GM21360 (cell line): ENCODE measurements around the gene CDC14A.

Experiments used
- ATAC-seq: cut with Tn5 transposase; IDR thresholded peaks from one replicate; pipeline ENCODE4 v1.9.1; 2021; ENCODE audit warnings: mild to moderate bottlenecking, moderate library complexity; ENCODE audit not compliant: unreplicated experiment

Gene CDC14A

DNA sequence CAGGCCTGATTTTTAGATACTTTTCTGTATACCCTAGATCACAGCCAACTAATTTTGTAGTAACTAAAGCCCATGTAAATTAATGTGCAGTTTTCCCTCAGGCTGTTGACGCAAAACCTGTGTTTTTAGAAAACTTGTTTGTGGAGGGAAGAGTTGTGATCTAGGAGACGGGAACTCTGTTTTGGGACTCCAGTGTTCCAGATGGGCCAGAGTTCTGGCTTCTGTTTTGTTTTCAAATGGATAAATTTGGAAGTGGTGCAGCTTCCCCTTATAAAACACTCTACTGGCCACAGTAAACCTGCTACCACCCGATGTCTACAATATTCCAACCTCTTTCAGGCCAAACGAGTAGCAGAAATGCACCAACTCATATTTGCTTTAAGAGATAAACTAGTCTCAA, 172.0 kb downstream of the CDC14A start:
- no peak for ATAC-seq

DNA sequence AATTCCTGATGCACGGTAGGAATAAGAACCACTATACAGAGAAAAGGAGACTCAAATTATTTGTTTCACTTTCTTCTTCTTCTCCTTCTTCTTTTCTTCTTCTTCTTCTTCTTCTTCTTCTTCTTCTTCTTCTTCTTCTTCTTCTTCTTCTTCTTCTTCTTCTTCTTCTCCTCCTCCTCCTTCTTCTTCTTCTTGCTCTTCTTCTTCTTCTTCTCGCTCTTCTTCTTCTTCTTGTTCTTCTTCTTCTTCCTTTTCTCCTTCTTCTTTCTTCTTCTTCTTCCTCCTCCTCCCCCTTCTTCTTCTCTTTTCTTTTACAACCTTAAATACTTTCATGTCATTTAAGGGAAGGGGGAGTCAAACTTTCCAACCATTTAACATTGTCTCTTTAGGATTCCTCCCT, 174.6 kb downstream of the CDC14A start:
- no peak for ATAC-seq

DNA sequence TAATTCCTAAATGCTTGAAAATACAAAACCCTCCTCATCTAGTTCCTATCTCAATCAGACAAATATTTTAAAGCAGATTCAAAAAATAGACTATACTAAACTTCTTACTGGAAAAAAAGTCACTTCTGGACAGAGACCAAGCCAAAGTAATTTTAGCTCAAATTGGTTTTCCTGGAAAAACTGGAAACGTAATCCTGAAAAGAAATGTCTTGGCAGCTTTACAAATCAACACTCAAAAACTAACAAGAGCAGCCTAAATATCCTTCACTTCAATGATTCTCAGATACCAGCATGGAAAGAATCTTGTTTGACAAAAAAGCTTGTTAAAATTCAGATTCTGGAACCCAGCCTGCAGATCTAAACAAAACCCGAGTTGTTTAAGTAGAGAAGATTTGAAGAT, 176.6 kb downstream of the CDC14A start:
- ATAC-seq, result no peak

DNA sequence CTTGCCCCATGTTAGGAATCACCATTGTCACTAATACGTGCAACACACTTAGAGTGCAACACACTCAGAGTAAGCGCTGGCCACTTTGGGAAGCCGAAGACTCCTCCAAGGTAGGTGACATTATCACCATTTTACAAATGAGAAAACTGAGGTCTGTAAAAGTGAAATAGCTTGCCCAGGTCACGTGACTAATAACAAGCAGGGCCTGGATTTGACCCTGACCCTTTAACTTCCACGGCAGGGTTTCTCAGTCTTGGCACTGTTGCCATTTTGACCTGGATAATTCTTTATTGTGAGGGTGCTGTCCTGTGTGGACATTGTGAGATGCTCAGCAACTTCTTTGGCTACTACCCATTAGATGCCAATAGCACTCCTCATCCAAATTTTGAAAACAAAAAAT, 177.8 kb downstream of the CDC14A start:
- no peak for ATAC-seq

DNA sequence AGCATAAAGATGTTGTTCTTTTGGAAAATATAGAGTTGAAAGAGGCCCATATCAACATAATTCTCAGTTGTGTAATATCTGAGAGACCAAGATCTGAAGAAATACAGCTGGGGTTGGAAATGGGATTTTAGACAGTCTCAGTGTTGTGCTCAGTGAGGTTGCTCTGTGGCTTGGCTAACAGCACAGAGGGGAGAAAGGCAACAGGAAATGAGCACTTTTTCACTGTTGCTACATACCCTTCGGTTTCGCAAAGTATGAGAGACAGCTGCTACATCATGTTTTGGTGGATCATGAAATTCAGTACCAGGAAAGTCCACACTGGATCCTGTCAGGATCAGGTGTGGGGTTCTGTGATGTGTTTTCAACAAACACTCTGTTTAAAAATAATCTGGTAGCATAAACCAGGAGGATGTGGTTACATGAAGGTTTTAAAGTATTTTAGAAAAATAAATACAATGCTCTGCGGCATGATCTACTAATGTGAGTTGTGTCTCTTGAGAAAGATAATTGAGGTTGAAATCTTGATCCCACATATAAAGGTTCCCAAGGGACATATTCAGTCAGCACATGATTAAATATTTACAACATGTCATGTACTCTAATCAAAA, 178.7 kb downstream of the CDC14A start:
- peak; percentile 77 for ATAC-seq

DNA sequence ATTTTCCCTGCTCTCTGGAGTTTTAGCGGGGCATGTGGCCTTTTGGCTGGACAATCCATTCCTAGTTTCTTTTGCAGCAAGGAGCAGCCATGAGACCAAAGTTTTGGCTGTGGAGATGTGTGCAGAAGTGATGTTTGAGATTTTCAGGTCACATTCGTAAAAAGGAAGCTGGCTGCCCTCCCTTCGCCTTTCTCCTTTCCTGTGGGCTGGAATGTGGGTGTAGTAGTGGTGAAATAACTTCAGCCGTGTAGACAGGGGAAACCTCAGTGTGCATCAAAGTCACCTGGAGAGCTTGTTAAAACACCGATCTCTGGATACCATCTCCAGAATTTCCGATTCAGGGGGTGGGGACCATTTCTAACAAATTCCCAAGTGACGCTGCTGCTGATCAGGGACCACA, 180.3 kb downstream of the CDC14A start:
- no peak for ATAC-seq

DNA sequence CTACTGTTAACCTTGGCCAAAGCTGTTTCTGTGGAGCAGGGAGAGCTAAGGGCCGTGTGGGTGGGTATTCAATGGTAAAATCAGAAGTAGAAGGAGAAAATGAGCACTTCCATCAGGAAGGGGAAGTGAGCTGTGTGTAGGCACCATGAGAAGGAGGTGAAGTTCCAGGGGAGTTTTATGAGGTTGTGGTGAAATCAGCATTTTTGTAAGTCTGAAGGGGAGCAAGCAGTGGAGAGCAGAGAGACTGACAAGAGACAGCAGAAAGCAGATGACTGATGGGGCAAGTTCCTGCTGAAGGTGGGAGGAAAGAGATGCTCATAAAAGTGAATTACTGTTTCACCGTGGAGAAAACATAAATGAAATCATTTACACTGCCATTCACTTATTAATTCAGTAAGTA, 183.0 kb downstream of the CDC14A start:
- no peak for ATAC-seq

DNA sequence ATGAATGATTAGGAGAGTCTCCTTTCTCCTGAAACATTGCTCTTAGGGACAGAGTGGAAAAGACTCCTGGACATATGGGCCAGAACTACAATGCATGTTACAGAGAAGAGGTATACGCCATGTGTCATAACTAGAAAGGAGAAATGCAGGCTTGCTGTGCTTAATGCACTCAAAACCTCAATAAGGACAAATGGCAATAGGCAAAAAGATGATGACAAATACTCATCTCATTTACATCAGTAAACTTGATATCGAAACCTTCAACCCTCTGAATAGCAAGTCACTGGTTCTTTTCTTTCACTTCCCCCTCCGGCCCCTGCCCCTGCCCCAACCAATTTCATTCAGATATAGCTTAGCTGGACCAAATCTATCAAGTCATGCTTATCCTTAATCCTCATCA, 183.7 kb downstream of the CDC14A start:
- peak; percentile 78 for ATAC-seq

DNA sequence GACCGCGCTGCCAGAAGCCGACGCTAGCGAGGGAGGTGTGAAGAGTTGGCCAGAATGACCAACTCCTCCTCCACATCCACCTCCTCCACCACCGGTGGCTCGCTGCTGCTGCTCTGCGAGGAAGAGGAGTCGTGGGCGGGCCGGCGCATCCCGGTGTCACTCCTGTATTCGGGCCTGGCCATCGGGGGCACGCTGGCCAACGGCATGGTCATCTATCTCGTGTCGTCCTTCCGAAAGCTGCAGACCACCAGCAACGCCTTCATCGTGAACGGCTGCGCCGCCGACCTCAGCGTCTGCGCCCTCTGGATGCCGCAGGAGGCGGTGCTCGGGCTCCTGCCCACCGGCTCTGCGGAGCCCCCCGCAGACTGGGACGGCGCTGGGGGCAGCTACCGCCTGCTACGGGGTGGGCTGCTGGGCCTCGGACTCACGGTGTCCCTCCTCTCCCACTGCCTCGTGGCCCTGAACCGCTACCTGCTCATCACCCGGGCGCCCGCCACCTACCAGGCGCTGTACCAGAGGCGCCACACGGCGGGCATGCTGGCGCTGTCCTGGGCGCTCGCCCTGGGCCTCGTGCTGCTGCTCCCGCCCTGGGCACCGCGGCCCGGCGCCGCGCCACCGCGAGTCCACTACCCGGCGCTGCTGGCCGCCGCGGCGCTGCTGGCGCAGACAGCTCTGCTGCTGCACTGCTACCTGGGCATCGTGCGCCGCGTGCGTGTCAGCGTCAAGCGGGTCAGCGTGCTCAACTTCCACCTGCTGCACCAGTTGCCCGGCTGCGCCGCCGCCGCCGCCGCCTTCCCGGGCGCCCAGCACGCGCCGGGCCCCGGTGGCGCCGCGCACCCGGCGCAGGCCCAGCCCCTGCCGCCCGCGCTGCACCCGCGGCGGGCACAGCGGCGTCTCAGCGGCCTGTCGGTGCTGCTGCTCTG, 186.9 kb downstream of the CDC14A start:
- no peak for ATAC-seq

DNA sequence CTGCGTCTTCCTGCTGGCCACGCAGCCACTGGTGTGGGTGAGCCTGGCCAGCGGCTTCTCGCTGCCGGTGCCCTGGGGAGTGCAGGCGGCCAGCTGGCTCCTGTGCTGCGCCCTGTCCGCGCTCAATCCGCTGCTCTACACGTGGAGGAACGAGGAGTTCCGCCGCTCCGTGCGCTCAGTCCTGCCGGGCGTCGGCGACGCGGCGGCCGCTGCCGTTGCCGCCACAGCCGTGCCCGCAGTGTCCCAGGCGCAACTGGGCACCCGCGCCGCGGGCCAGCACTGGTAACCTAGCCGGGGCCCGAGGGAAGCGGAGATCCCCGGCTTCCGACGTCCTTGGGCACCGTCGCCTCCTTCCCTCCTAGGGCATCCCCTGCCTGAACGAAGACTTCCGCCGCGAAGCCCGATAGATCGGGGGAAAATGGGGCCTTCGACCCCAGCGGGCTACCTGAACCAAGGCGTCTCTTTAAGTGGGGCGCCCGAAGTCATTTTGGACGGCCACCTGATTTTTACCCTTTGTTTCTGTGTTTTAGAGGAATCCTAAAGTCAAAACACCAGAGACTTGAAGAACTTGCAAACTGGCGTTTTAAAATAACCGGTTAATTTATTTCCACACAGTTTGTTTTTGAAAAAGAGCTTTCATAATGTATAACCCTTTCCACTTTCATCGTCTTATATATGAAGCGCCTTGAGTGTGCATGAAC, 187.7 kb downstream of the CDC14A start:
- no peak for ATAC-seq

DNA sequence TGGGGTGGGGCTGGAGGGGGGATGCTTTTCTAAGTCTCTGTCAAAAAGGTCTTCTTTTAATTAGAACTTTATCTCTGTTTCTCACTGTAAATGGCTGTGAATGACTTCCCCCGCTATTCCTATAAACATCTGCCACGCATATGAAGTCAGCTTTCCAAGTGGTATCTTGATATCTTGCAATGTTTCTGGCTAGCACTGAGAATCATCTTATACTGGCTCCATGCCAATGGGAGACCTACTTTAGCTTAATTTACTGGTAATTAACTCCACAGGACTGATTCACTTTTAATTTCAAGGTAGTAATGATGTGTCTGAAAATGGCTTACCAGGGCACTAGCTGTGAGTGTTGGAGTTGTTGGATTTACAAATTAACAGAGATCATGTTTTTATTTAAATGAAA, 190.0 kb downstream of the CDC14A start:
- no peak for ATAC-seq

DNA sequence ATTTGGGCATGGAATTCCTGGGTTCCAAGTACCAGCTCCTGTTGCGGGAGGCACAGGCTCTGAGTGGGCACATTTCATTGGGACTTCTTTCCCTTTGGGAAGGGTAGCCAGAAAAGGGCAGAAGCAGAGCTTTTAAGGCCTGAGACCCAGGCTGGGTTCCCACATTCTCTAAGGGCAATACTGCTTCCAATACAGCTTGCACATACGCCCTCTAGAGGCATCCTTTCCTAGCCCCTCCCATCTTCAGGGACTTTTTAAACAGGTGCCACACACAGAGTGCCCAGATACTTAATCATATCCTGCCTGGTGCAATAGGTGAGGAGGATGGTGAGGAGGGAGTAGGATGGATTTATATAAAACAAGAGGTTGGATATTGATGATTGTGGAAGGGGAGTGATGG, 191.3 kb downstream of the CDC14A start:
- ATAC-seq, result peak; percentile 46

DNA sequence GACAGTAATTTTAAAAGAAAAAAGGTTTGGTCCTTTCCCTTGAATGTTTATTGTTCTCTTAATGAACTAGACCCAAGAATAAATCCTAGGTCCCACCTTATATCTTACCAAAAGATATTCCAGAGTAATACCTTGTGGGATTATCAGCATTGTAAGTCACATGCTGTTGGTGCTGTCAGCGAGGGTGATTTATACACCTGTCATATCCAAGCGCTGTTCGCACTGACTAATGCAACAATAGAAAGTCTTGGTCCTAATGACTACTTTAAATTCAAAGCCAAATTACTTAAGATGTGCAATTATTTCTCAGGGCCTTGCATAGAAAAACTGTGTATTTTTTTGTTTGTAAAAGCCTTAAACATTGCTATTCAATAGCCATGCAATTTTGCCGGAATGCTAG, 192.5 kb downstream of the CDC14A start:
- no peak for ATAC-seq

DNA sequence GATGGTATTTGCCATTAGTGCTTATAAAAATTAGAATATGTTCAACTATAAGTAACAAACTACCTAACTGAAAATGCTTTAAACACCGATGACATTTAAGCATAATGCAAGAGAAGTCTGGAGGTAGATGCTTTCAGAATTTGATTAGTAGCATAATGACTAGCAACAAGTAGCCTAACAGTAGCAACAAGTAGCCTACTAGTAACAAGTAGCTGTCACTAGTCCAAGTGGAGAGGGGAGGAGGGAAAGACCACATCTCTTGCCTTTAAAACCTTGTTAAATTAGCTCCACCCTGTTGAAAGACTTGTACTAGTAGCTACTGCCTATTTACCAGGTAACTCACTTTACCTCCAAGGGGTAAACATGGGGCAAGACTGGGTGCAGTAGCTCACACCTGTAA, 193.5 kb downstream of the CDC14A start:
- no peak for ATAC-seq

DNA sequence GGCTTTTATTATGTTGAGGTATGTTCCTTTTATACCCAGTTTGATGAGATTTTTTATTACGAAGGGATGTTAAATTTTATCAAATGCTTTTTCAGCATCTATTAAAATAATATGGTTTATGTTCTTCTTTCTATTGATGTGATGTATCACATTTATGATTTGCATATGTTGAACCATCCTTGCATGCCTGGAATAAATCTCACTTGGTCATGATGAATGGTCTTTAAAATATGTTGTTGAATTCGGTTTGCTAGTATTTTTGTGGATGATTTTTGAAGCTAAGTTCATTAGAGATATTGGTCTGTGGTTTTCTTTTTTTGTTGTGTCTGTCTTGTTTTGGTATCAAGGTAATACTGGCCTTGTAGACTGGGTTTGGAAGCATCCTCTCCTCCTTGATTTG, 199.7 kb downstream of the CDC14A start:
- ATAC-seq, result no peak

DNA sequence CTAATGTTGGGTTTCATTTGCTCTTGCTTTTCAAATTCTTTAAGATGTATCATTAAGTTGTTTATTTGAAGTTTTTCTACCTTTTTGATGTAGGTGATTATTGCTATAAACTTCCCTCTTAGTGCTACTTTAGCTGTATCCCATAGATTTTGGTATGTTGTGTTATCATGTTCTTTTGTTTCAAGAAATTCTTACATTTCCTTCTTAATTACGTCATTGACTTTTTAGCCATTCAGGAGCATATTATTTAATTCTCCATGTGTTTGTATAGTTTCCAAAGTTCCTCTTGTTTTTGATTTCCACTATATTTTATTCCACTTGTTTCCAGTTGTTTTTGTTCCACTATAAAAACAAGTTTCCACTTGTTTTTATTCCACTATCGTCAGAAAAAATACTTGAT, 200.6 kb downstream of the CDC14A start:
- ATAC-seq, result no peak

DNA sequence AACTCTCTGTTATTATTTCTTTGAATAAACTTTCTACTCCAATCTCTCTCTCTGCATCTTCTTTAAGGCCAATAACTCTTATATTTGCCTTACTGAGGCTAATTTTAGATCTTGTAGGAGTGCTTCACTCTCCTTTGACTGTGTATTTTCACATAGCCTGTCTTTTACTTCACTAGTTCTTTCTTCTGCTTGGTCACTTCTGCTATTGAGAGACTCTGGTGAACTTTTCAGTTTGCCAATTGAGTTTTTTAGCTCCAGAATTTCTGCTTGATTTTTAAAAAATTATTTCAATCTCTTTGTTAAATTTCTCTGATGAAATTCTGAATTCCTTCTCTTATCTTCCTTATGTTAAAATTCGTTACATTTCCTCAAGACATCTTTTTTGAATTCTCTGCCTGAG, 203.9 kb downstream of the CDC14A start:
- ATAC-seq, result no peak

DNA sequence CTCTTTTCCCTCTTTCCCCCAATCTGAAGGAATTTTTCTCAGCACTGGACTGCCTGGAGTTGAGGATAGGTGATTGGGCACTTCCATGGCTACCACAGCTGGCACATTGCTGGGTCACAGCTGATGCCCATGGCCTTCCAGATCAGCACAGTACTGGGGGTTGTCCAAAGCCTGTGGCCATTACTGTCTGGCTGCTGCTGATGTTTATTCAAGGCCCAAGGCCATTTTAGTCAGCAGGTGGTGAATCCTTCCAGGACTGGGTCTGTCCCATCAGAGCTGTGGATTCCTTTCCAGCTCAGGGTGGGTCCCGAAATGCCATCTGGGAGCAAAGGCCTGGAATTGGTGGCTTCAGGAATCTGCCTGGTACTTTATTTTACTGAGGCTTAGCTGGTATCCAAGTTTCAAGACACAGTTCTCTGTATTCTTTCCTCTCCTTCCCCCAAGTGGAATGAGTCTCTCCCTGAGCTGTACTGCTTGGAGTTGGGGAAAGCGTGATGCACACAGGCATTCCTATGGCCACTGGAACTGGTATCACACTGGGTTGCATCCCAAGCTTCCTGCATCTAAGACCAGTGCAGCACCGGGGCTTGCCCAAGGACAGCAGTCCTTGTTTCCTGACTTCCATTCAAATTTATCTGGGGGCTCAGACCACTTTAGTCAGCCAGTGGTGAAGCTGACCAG, 204.8 kb downstream of the CDC14A start:
- no peak for ATAC-seq

DNA sequence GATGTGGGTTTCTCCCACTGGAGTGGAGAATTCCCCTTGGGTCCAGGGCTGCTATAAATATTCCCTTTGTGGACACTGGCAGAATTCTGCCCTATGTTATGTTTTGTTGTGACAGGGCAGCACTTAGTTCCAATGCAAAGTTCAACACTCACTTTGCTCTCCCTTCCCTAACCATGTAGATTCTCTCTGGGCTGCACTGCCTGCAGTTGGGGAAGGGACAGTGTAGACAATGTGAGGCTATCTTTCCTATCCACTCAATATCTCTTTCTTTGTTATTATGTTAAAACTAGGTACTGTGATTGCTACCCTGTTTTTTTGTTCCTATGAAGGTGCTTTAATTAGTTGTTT, 205.3 kb downstream of the CDC14A start:
- no peak for ATAC-seq

DNA sequence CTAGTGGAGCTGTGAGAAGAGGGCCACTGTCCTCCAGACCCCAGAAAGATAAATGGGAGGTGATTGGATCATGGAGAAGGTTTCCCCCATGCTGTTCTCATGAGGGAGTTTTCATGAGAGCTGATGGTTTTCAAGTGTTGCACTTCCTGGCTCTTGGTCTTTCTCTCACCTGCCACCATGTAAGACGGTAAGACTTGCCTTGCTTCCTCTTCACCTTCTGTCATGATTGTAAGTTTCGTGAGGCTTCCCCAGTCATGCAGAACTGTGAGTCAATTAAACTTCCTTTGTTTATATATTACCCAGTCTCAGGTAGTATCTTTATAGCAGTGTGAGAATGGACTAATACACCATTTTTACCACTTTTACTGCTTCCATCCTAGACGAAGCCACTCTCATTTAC, 213.2 kb downstream of the CDC14A start:
- no peak for ATAC-seq

DNA sequence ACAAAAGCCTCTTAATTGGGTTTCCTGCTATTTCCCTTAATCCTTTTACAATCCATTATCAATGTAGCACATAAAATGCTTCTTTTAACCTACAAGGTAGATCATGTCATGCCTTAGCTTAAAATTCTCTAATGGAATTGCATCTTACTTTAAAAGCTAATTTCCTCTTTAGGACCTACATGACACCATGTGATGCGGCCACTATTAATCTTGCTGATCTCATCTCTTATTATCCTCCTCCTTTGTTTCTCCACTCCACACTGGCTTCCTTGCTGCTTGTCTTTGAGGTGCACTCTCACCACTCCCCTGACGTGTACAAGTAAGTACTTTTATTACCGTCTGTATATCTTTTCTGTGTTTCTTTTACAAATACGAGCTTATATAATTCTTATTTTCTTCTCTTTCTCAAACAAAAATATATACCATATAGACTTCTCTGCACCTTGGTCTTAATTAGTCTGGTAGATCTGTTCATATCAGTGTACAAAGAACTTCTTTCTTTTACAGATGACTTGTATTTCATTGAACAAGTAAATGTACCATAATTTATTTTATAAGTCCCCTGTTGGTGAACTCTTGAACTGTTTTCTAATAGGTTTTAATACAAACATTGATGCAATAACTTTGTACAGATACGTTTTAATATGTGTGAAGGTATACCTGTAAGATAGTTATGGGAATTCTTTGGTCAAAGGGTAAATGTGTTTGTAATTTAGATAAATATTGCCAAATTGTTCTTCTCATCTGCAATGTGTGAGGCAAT, 213.8 kb downstream of the CDC14A start:
- ATAC-seq, result no peak
